PC-9 (cell line): ENCODE measurements around the gene SNURF.
"Not testable (repeated sequence)": the region's sequence is repeated elsewhere in the genome, so short reads cannot be mapped to it uniquely, and the experiment has no call there.

Experiments used
- EZH2 ChIP-seq: fragments of 200-600 bp; sonication (generic); IDR thresholded peaks from 2 replicates; pipeline ENCODE4 v1.8.0; 2017; ENCODE audit warnings: antibody characterized with exemption, low read depth
- TF ChIP-seq, protein P1 (sequence below): fragments of 200-600 bp; sonication (generic); conservative IDR thresholded peaks from 2 replicates; pipeline ENCODE4 v1.6.1; 2017; ENCODE audit warnings: mixed run types, antibody characterized with exemption, mild to moderate bottlenecking, moderate library complexity

DNA sequence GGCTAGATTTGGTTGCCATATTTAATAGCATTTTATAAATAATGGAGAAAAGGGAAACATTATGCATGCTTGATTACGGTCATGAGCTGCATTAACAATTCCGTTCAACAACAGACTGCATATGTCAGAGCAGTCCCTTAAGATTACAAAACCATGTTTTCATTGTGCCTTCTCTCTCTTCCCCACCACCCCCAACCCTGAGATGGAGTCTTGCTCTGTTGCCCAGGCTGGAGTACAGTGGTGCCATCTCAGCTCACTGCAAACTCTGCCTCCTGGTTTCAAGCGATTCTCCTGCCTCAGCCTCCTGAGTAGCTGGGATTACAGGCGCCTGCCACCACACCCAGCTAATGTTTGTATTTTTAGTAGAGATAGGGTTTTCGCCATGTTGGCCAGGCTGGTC is 17.9 kb downstream of the SNURF start:
- TF ChIP-seq, protein P1, sequence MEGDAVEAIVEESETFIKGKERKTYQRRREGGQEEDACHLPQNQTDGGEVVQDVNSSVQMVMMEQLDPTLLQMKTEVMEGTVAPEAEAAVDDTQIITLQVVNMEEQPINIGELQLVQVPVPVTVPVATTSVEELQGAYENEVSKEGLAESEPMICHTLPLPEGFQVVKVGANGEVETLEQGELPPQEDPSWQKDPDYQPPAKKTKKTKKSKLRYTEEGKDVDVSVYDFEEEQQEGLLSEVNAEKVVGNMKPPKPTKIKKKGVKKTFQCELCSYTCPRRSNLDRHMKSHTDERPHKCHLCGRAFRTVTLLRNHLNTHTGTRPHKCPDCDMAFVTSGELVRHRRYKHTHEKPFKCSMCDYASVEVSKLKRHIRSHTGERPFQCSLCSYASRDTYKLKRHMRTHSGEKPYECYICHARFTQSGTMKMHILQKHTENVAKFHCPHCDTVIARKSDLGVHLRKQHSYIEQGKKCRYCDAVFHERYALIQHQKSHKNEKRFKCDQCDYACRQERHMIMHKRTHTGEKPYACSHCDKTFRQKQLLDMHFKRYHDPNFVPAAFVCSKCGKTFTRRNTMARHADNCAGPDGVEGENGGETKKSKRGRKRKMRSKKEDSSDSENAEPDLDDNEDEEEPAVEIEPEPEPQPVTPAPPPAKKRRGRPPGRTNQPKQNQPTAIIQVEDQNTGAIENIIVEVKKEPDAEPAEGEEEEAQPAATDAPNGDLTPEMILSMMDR, result not testable (repeated sequence)
- not testable (repeated sequence) for TF ChIP-seq EZH2
